ENCODE data around the gene KDM1B. TPM values are rescaled to one million over a fixed set of nuclear protein-coding genes. Genes with fewer than 3 reads are reported as not detected.

The KDM1B gene
- polyA plus RNA-seq, 1 of the 3 experiments (the other 2 are of a cell fraction), result 9.4 TPM

DNA sequence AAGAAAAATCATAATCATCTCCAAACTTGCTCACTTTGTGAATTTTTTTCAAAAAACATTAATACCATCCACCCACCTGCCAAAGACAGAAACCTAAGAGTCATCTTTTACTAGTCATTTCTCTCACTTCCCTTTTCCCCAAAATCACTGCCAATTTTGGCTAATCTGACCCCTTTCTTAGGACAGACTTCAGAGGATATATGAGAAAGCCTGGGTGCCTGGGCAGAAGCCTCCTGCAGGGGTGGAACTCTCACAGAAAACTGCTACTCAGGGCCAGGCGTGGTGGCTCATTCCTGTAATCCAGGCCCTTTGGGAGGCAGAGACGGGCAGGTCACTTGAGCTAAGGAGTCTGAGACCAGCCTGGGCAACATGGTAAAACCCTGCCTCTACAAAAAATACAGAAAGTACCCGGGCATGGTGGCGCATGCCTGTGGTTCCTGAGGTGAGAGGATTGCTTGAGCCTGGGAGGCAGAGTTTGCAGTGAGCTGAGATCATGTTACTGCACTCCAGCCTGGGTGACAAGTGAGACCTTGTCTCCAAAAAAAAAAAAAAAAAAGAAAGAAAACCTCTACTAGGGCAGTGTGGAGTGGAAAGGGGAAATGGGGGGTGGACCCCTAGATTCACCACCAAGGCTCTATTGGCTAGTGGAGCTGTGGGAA is 105.4 kb downstream of the KDM1B start:
- POLR2A ChIA-PET, result no interaction called here
- H3K36me3 ChIP-seq (replicated peaks in 1 of 2; ENCODE audit: control insufficient read depth in 1 of 2, insufficient read depth in 2 of 2, low read length in 1 of 2), result peaks cover 29% of the 10 kb centered on the region in 2 experiments
- H3K4me2 ChIP-seq, result peak overlapping the region; percentile 91
- no peaks in the 10 kb centered on the region for H3K27me3 ChIP-seq (ENCODE audit: insufficient read depth)
- peak overlapping the region; percentile 36 to 45; a peak in 3 of 4 replicates for H3K27ac ChIP-seq (ENCODE audit: low read depth in 2 of 2, low read length in 1 of 2)
- no peak overlapping the region for H2AFZ ChIP-seq (ENCODE audit: low read depth)
- 53% methylated on average over 4 of the region's 4 CpGs for WGBS (ENCODE audit: low lambda C conversion rate)
- H3F3A ChIP-seq (replicated peaks; ENCODE audit: insufficient read depth), result peaks cover 8% of the 10 kb centered on the region
- no peak overlapping the region for H3K4me3 ChIP-seq (ENCODE audit: low read depth in 2 of 2, low read length in 1 of 2)
- peaks cover 56% of the 10 kb centered on the region for H4K20me1 ChIP-seq (ENCODE audit: insufficient read depth)
- peaks cover 85% of the 10 kb centered on the region for H3K79me2 ChIP-seq (ENCODE audit: insufficient read depth)
- CTCF ChIA-PET, result no interaction called here
- no peak for DNase-seq
- H3K9me2 ChIP-seq, result no peaks in the 10 kb centered on the region
- H3K9me3 ChIP-seq, result no peaks in the 10 kb centered on the region
- H3K9ac ChIP-seq, result no peak overlapping the region
- TF ChIP-seq POLR2AphosphoS5 (IDR thresholded peaks at IDR 0.05; ENCODE audit: low read depth, low read length) (no peak), MXI1 (IDR thresholded peaks at IDR 0.05; ENCODE audit: low read depth, low read length) (no peak), FOXJ3 (CRISPR knock-in tag; IDR thresholded peaks at IDR 0.05) (no peak), ELF1 (IDR thresholded peaks at IDR 0.05) (no peak), NRF1 (IDR thresholded peaks at IDR 0.05; ENCODE audit: low read depth, low read length) (no peak), FOSL2 (IDR thresholded peaks at IDR 0.05; ENCODE audit: borderline replicate concordance, low read depth) (no peak), RXRA (IDR thresholded peaks at IDR 0.05; ENCODE audit: borderline replicate concordance, low read depth) (no peak), TEAD4 (IDR thresholded peaks at IDR 0.05; ENCODE audit: borderline replicate concordance, insufficient read depth) (no peak), EZH2phosphoT487 (IDR thresholded peaks at IDR 0.05; ENCODE audit: borderline replicate concordance, low read depth) (no peak), SMC3 (IDR thresholded peaks at IDR 0.05; ENCODE audit: low read depth, low read length) (no peak), EP300 (IDR thresholded peaks at IDR 0.05; ENCODE audit: borderline replicate concordance in 1 of 2, low read depth in 1 of 2, low read length in 1 of 2) (no peak), GATA2 (CRISPR knock-in tag; IDR thresholded peaks at IDR 0.05) (no peak)
- TF ChIP-seq, protein P1, sequence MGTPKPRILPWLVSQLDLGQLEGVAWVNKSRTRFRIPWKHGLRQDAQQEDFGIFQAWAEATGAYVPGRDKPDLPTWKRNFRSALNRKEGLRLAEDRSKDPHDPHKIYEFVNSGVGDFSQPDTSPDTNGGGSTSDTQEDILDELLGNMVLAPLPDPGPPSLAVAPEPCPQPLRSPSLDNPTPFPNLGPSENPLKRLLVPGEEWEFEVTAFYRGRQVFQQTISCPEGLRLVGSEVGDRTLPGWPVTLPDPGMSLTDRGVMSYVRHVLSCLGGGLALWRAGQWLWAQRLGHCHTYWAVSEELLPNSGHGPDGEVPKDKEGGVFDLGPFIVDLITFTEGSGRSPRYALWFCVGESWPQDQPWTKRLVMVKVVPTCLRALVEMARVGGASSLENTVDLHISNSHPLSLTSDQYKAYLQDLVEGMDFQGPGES (IDR thresholded peaks at IDR 0.05; ENCODE audit: low read depth, low read length), result no peak
- TF ChIP-seq, protein P2, sequence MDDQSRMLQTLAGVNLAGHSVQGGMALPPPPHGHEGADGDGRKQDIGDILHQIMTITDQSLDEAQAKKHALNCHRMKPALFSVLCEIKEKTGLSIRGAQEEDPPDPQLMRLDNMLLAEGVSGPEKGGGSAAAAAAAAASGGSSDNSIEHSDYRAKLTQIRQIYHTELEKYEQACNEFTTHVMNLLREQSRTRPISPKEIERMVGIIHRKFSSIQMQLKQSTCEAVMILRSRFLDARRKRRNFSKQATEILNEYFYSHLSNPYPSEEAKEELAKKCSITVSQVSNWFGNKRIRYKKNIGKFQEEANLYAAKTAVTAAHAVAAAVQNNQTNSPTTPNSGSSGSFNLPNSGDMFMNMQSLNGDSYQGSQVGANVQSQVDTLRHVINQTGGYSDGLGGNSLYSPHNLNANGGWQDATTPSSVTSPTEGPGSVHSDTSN (IDR thresholded peaks at IDR 0.05), result 0 out of 2 replicates have a peak, but pooled peaks have one; percentile 17
- TF ChIP-seq, protein P3, sequence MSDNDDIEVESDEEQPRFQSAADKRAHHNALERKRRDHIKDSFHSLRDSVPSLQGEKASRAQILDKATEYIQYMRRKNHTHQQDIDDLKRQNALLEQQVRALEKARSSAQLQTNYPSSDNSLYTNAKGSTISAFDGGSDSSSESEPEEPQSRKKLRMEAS (IDR thresholded peaks at IDR 0.05; ENCODE audit: low read depth), result 0 out of 2 replicates have a peak, but pooled peaks have one; percentile 14
- TF ChIP-seq, protein P4, sequence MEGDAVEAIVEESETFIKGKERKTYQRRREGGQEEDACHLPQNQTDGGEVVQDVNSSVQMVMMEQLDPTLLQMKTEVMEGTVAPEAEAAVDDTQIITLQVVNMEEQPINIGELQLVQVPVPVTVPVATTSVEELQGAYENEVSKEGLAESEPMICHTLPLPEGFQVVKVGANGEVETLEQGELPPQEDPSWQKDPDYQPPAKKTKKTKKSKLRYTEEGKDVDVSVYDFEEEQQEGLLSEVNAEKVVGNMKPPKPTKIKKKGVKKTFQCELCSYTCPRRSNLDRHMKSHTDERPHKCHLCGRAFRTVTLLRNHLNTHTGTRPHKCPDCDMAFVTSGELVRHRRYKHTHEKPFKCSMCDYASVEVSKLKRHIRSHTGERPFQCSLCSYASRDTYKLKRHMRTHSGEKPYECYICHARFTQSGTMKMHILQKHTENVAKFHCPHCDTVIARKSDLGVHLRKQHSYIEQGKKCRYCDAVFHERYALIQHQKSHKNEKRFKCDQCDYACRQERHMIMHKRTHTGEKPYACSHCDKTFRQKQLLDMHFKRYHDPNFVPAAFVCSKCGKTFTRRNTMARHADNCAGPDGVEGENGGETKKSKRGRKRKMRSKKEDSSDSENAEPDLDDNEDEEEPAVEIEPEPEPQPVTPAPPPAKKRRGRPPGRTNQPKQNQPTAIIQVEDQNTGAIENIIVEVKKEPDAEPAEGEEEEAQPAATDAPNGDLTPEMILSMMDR (IDR thresholded peaks at IDR 0.05), result no peak
- H3K4me1 ChIP-seq (ENCODE audit: control insufficient read depth in 1 of 2, insufficient read depth in 2 of 2, low read depth in 1 of 2, low read length in 1 of 2), result peaks cover 17 to 21% of the 10 kb centered on the region in 2 experiments; a peak in 3 of 4 replicates

Data from SK-N-SH (cell line).